DND-41 (cell line): ENCODE measurements around the gene MGA.

Experiments used
- ATAC-seq: fragments of 200-7000 bp; cut with Tn5 transposase; 3 replicates; pipeline ENCODE4 v1.9.1; 2021; ENCODE audit warnings: low read depth; ENCODE audit not compliant: insufficient read depth
- DNase-seq: peaks from one replicate; pipeline ENCODE4 v3.0.0-alpha.2; 2020
- H2AFZ ChIP-seq: 2 replicates; pipeline ENCODE4 v1.6.0; 2012; ENCODE audit warnings: low read depth, low read length
- H3K27ac ChIP-seq: 2 replicates; pipeline ENCODE4 v1.5.1; 2012; ENCODE audit warnings: low read length, inconsistent platforms
- H3K27me3 ChIP-seq: fragments of 200-600 bp; sonication (generic); 2 replicates; pipeline ENCODE4 v1.6.0; 2012; ENCODE audit warnings: low read length, mild to moderate bottlenecking, inconsistent platforms; ENCODE audit not compliant: insufficient read depth, poor library complexity
- H3K36me3 ChIP-seq: 2 replicates; pipeline ENCODE4 v1.5.1; 2012; ENCODE audit warnings: low read length, inconsistent platforms; ENCODE audit not compliant: insufficient read depth
- H3K4me1 ChIP-seq: 2 replicates; pipeline ENCODE4 v1.5.1; 2012; ENCODE audit warnings: mild to moderate bottlenecking, low read length; ENCODE audit not compliant: insufficient read depth
- H3K4me2 ChIP-seq: 2 replicates; pipeline ENCODE4 v1.6.0; 2012; ENCODE audit warnings: mild to moderate bottlenecking, moderate library complexity, low read length, inconsistent platforms; ENCODE audit not compliant: insufficient read depth
- H3K4me3 ChIP-seq, 2 experiments: fragments of 200-600 bp in 1 of 2; shearing (Covaris generic) in 1 of 2; 2 replicates each; pipeline ENCODE4 v1.5.1; 2012 to 2016; ENCODE audit warnings: inconsistent platforms in 2 of 2, low read length in 2 of 2, mild to moderate bottlenecking in 2 of 2, low read depth in 1 of 2, moderate library complexity in 1 of 2
- H3K79me2 ChIP-seq: 2 replicates; pipeline ENCODE4 v1.6.0; 2012; ENCODE audit warnings: low read length, inconsistent platforms; ENCODE audit not compliant: insufficient read depth
- H3K9ac ChIP-seq: 2 replicates; pipeline ENCODE4 v1.6.0; 2012; ENCODE audit warnings: low read depth, mild to moderate bottlenecking, inconsistent platforms, low read length, moderate library complexity
- H3K9me3 ChIP-seq: 2 replicates; pipeline ENCODE4 v1.5.1; 2012; ENCODE audit warnings: low read length, moderate library complexity, mild to moderate bottlenecking, inconsistent platforms; ENCODE audit not compliant: insufficient read depth, severe bottlenecking
- H4K20me1 ChIP-seq: 2 replicates; pipeline ENCODE4 v1.6.0; 2012; ENCODE audit warnings: low read length; ENCODE audit not compliant: insufficient read depth
- CTCF ChIP-seq: IDR thresholded peaks from 2 replicates; pipeline ENCODE4 v1.5.1; 2012; ENCODE audit warnings: borderline replicate concordance, low read length, moderate library complexity, mild to moderate bottlenecking; ENCODE audit not compliant: poor library complexity, severe bottlenecking; ENCODE audit errors: extremely low read depth
- EZH2 ChIP-seq: IDR thresholded peaks from 3 replicates; pipeline ENCODE4 v1.6.1; 2012; ENCODE audit warnings: borderline replicate concordance, low read depth, mild to moderate bottlenecking, moderate library complexity, low read length, inconsistent platforms; ENCODE audit not compliant: severe bottlenecking

Gene MGA

GRCh38 chr15:41630616-41631217, 29.5 kb upstream of the MGA start:
- DNase-seq (no peak), ATAC-seq (no peak)
- Histone ChIP-seq H3K9me3 (no peaks in the 10 kb centered on the region), H3K36me3 (no peaks in the 10 kb centered on the region), H3K79me2 (peaks cover 5% of the 10 kb centered on the region; the same call in 1 of the 2 replicates), H3K4me2 (no peak overlapping the region), H3K27ac (no peak overlapping the region), H3K27me3 (no peaks in the 10 kb centered on the region), H3K4me3 (no peak overlapping the region), H3K9ac (no peak overlapping the region), H4K20me1 (no peaks in the 10 kb centered on the region), H2AFZ (no peak overlapping the region), H3K4me1 (no peaks in the 10 kb centered on the region)
- no peak for TF ChIP-seq EZH2
- no peak for TF ChIP-seq CTCF

- H3K9ac ChIP-seq = no peak overlapping the region
- H4K20me1 ChIP-seq = no peaks in the 10 kb centered on the region
- no peak overlapping the region for H3K27ac ChIP-seq
- H3K4me3 ChIP-seq = no peak overlapping the region
- no peaks in the 10 kb centered on the region for H3K36me3 ChIP-seq
- no peaks in the 10 kb centered on the region for H3K27me3 ChIP-seq
- no peaks in the 10 kb centered on the region for H3K4me1 ChIP-seq
- ATAC-seq (no peak), DNase-seq (no peak)
- peaks cover 5% of the 10 kb centered on the region; the same call in 1 of the 2 replicates for H3K79me2 ChIP-seq
- H3K4me2 ChIP-seq = no peak overlapping the region
- no peak for TF ChIP-seq EZH2
- H2AFZ ChIP-seq = no peak overlapping the region
- H3K9me3 ChIP-seq = no peaks in the 10 kb centered on the region
Measured at GRCh38 chr15:41631880-41632470, 28.2 kb upstream of the MGA start.

GRCh38 chr15:41633609-41634008, 26.6 kb upstream of the MGA start:
- H3K9ac ChIP-seq = no peak overlapping the region
- peaks cover 2% of the 10 kb centered on the region; the same call in 1 of the 2 replicates for H3K79me2 ChIP-seq
- no peaks in the 10 kb centered on the region for H3K27me3 ChIP-seq
- no peak overlapping the region for H3K27ac ChIP-seq
- H3K9me3 ChIP-seq = no peaks in the 10 kb centered on the region
- no peak overlapping the region for H2AFZ ChIP-seq
- TF ChIP-seq EZH2 = no peak
- TF ChIP-seq CTCF = no peak
- H4K20me1 ChIP-seq = no peaks in the 10 kb centered on the region
- no peaks in the 10 kb centered on the region for H3K36me3 ChIP-seq
- no peaks in the 10 kb centered on the region for H3K4me1 ChIP-seq
- ATAC-seq (no peak), DNase-seq (no peak)
- H3K4me3 ChIP-seq = no peak overlapping the region
- H3K4me2 ChIP-seq = no peak overlapping the region

GRCh38 chr15:41634072-41634626, 26.1 kb upstream of the MGA start:
- Histone ChIP-seq H3K79me2 (peaks cover 2% of the 10 kb centered on the region; the same call in 1 of the 2 replicates), H3K9me3 (no peaks in the 10 kb centered on the region), H3K36me3 (no peaks in the 10 kb centered on the region), H3K4me1 (no peaks in the 10 kb centered on the region), H3K4me3 (no peak overlapping the region), H2AFZ (no peak overlapping the region), H3K27me3 (no peaks in the 10 kb centered on the region), H3K9ac (no peak overlapping the region), H3K27ac (no peak overlapping the region), H4K20me1 (no peaks in the 10 kb centered on the region), H3K4me2 (no peak overlapping the region)
- DNase-seq (no peak), ATAC-seq (no peak)
- TF ChIP-seq EZH2 (no peak), CTCF (no peak)
